ENCODE measurements around the gene CIT. TPM values are rescaled to one million over a fixed set of nuclear protein-coding genes. Genes with fewer than 3 reads are reported as not detected.

The CIT gene
- total RNA-seq, 2 donors from 2014 or later: 5.0 to 15.9 TPM

GRCh38 chr12:119819322-119819721 is 57.8 kb downstream of the CIT start:
- intact Hi-C loops (cut with DNase I, micrococcal nuclease): no loop called here
- no peak for ATAC-seq
- DNase-seq: no peak

- intact Hi-C loops (cut with DNase I, micrococcal nuclease): no loop called here
- DNase-seq (no peak), ATAC-seq (no peak)
Measured at GRCh38 chr12:119817546-119818343, 59.4 kb downstream of the CIT start.

- no peak for ATAC-seq
- intact Hi-C loops (cut with DNase I, micrococcal nuclease): no loop called here
- no peak for DNase-seq
Measured at GRCh38 chr12:119809023-119809422, 68.1 kb downstream of the CIT start.

- no peak for ATAC-seq
- no peak for DNase-seq
- intact Hi-C loops (cut with DNase I, micrococcal nuclease): no loop called here
Measured at GRCh38 chr12:119808441-119808840, 68.7 kb downstream of the CIT start.

- intact Hi-C loops (cut with DNase I, micrococcal nuclease): no loop called here
- DNase-seq (no peak), ATAC-seq (no peak)
Measured at GRCh38 chr12:119807380-119807779, 69.7 kb downstream of the CIT start.

GRCh38 chr12:119804011-119804641 is 73.0 kb downstream of the CIT start:
- peak in 1 of 2 donors; percentile 10 for DNase-seq
- peak; percentile 51 for ATAC-seq

GRCh38 chr12:119803381-119803791 is 73.7 kb downstream of the CIT start:
- no peak for DNase-seq
- ATAC-seq: no peak
- intact Hi-C loops (cut with DNase I, micrococcal nuclease): no loop called here

More at GRCh38 chr12:119804011-119804641, 73.0 kb downstream of the CIT start:
- intact Hi-C loops (cut with DNase I, micrococcal nuclease): no loop called here

GRCh38 chr12:119802472-119802871 is 74.6 kb downstream of the CIT start:
- ATAC-seq (no peak), DNase-seq (peak in 1 of 2 donors; percentile 7)
- intact Hi-C loops (cut with DNase I, micrococcal nuclease): no loop called here

- intact Hi-C loops (cut with DNase I, micrococcal nuclease): no loop called here
- no peak for DNase-seq
- ATAC-seq: no peak
Measured at GRCh38 chr12:119797090-119797489, 80.0 kb downstream of the CIT start.

- DNase-seq (no peak), ATAC-seq (no peak)
- intact Hi-C loops (cut with DNase I, micrococcal nuclease): no loop called here
Measured at GRCh38 chr12:119796292-119796691, 80.8 kb downstream of the CIT start.

- intact Hi-C loops (cut with DNase I, micrococcal nuclease): no loop called here
- DNase-seq: no peak
- no peak for ATAC-seq
Measured at GRCh38 chr12:119791453-119791852, 85.7 kb downstream of the CIT start.

- ATAC-seq: peak; percentile 93
- intact Hi-C loops (cut with DNase I, micrococcal nuclease): no loop called here
- DNase-seq: no peak
Measured at GRCh38 chr12:119788786-119789185, 88.3 kb downstream of the CIT start.

- DNase-seq: no peak
- intact Hi-C loops (cut with DNase I, micrococcal nuclease): no loop called here
- no peak for ATAC-seq
Measured at GRCh38 chr12:119786539-119786938, 90.6 kb downstream of the CIT start.

- DNase-seq: no peak
- intact Hi-C loops (cut with DNase I, micrococcal nuclease): no loop called here
- ATAC-seq: no peak
Measured at GRCh38 chr12:119784673-119785072, 92.4 kb downstream of the CIT start.

GRCh38 chr12:119783787-119784186 is 93.3 kb downstream of the CIT start:
- intact Hi-C loops (cut with DNase I, micrococcal nuclease): no loop called here
- no peak for ATAC-seq
- no peak for DNase-seq

GRCh38 chr12:119781804-119782203 is 95.3 kb downstream of the CIT start:
- intact Hi-C loops (cut with DNase I, micrococcal nuclease): no loop called here
- DNase-seq: no peak
- ATAC-seq: no peak

GRCh38 chr12:119780786-119781434 is 96.2 kb downstream of the CIT start:
- ATAC-seq (peak; percentile 82), DNase-seq (peak; percentile 34 to 69)
- intact Hi-C loops (cut with DNase I, micrococcal nuclease): no loop called here

- ATAC-seq (no peak), DNase-seq (no peak)
- intact Hi-C loops (cut with DNase I, micrococcal nuclease): no loop called here
Measured at GRCh38 chr12:119775246-119775895, 101.7 kb downstream of the CIT start.

GRCh38 chr12:119772431-119772830 is 104.7 kb downstream of the CIT start:
- intact Hi-C loops (cut with DNase I, micrococcal nuclease): no loop called here

GRCh38 chr12:119770146-119770545 is 107.0 kb downstream of the CIT start:
- intact Hi-C loops (cut with DNase I, micrococcal nuclease): no loop called here
- DNase-seq (no peak), ATAC-seq (no peak)

More at GRCh38 chr12:119772431-119772830, 104.7 kb downstream of the CIT start:
- no peak for ATAC-seq
- DNase-seq: no peak

Measured in left colon (tissue), 2 donors.